K562 (cell line): ENCODE measurements around the gene TPPP. TPM values are rescaled to one million over a fixed set of nuclear protein-coding genes. Genes with fewer than 3 reads are reported as not detected.

ENCODE experiments used
- CBFA2T2 ChIP-seq: fragments of 450-650 bp; conservative IDR thresholded peaks from 2 replicates; pipeline ENCODE4 v1.6.1; 2017; ENCODE audit warnings: mild to moderate bottlenecking
- CCNT2 ChIP-seq: IDR thresholded peaks from 2 replicates; pipeline ENCODE4 v1.6.1; 2011; ENCODE audit warnings: borderline replicate concordance, low read depth, mild to moderate bottlenecking, moderate library complexity, mixed read lengths, low read length; ENCODE audit not compliant: insufficient read length; ENCODE audit errors: extremely low read depth
- CHD2 ChIP-seq: IDR thresholded peaks from 2 replicates; pipeline ENCODE4 v1.6.1; 2011; ENCODE audit warnings: low read depth, low read length
- DIDO1 ChIP-seq: fragments of 450-650 bp; IDR thresholded peaks from 2 replicates; pipeline ENCODE4 v1.6.1; 2016; ENCODE audit warnings: low read depth, missing biosample characterization, missing genetic modification characterization
- FOXA1 ChIP-seq: fragments of 450-650 bp; IDR thresholded peaks from 2 replicates; pipeline ENCODE4 v1.6.1; 2016; ENCODE audit warnings: mild to moderate bottlenecking, borderline replicate concordance
- FOXJ3 ChIP-seq: sonication (generic); formaldehyde crosslinking; IDR thresholded peaks from 2 replicates; pipeline ENCODE4 v1.4.0; 2020; ENCODE audit warnings: mild to moderate bottlenecking, missing genetic modification reagents
- HDAC1 ChIP-seq, 2 experiments: fragments of 450-650 bp; IDR thresholded peaks; 2 replicates each; pipeline ENCODE4 v1.6.1; 2016 to 2017; ENCODE audit warnings: inconsistent platforms in 1 of 2, mild to moderate bottlenecking in 1 of 2, moderate library complexity in 1 of 2
- HMGN3 ChIP-seq: IDR thresholded peaks from 2 replicates; pipeline ENCODE4 v1.6.1; 2011; ENCODE audit warnings: borderline replicate concordance, low read depth, mild to moderate bottlenecking, mixed read lengths, low read length; ENCODE audit not compliant: insufficient read length; ENCODE audit errors: extremely low read depth
- ILK ChIP-seq: fragments of 450-650 bp; IDR thresholded peaks from 2 replicates; pipeline ENCODE4 v1.6.1; 2016; ENCODE audit warnings: missing genetic modification characterization, low read depth, mild to moderate bottlenecking, missing compliant biosample characterization, moderate library complexity, borderline replicate concordance
- IRF2 ChIP-seq: sonication (generic); formaldehyde crosslinking; IDR thresholded peaks from 2 replicates; pipeline ENCODE4 v1.8.1; 2022; ENCODE audit warnings: mild to moderate bottlenecking, missing genetic modification reagents
- KAT8 ChIP-seq: fragments of 450-650 bp; IDR thresholded peaks from 2 replicates; pipeline ENCODE4 v1.6.1; 2016; ENCODE audit warnings: low read depth, mild to moderate bottlenecking
- KHSRP ChIP-seq: fragments of 450-650 bp; IDR thresholded peaks from 2 replicates; pipeline ENCODE4 v1.6.1; 2017
- MAFF ChIP-seq: IDR thresholded peaks from 2 replicates; pipeline ENCODE4 v1.6.1; 2012; ENCODE audit warnings: low read length, improper control_type of control experiment
- MBD2 ChIP-seq: sonication (generic); IDR thresholded peaks from 2 replicates; pipeline ENCODE4 v1.6.1; 2016; ENCODE audit warnings: low read depth, borderline replicate concordance
- MCM2 ChIP-seq: fragments of 450-650 bp; IDR thresholded peaks from 2 replicates; pipeline ENCODE4 v1.6.1; 2017; ENCODE audit warnings: low read depth, mild to moderate bottlenecking
- MNT ChIP-seq, 2 experiments: fragments of 450-650 bp; conservative IDR thresholded peaks; 2 replicates each; pipeline ENCODE4 v1.6.1; 2017; ENCODE audit warnings: mild to moderate bottlenecking in 2 of 2, moderate library complexity in 2 of 2
- NUFIP1 ChIP-seq: fragments of 450-650 bp; IDR thresholded peaks from 2 replicates; pipeline ENCODE4 v1.6.1; 2018; ENCODE audit not compliant: partially characterized antibody
- OTX1 ChIP-seq: fragments of 450-650 bp; formaldehyde crosslinking; IDR thresholded peaks from 2 replicates; pipeline ENCODE4 v1.4.0; 2022; ENCODE audit warnings: mild to moderate bottlenecking
- POLR2AphosphoS2 ChIP-seq: IDR thresholded peaks from 2 replicates; pipeline ENCODE4 v1.6.1; 2012; ENCODE audit warnings: low read length, improper control_type of control experiment
- SREBF1 ChIP-seq: fragments of 150-350 bp; IDR thresholded peaks from 2 replicates; pipeline ENCODE4 v1.6.1; 2014; ENCODE audit warnings: antibody characterized with exemption, low read depth, low read length, borderline replicate concordance
- TAF15 ChIP-seq: fragments of 200-400 bp; formaldehyde crosslinking; IDR thresholded peaks from 2 replicates; pipeline ENCODE4 v1.6.1; 2017; ENCODE audit warnings: mild to moderate bottlenecking, low read depth, low read length, moderate library complexity
- ZC3H11A ChIP-seq: IDR thresholded peaks from 2 replicates; pipeline ENCODE4 v1.6.1; 2012; ENCODE audit warnings: low read depth, low read length, improper control_type of control experiment
- ZFPM2 ChIP-seq: fragments of 250-450 bp; sonication (Bioruptor Pico); IDR thresholded peaks from 2 replicates; pipeline ENCODE4 v1.5.1; 2022; ENCODE audit warnings: mild to moderate bottlenecking
- ZNF124 ChIP-seq: sonication (generic); formaldehyde crosslinking; IDR thresholded peaks from 2 replicates; pipeline ENCODE4 v1.8.1; 2022; ENCODE audit warnings: missing genetic modification reagents
- ZNF584 ChIP-seq: fragments of 200-800 bp; sonication (Bioruptor generic); IDR thresholded peaks from 2 replicates; pipeline ENCODE4 v1.6.1; 2016; ENCODE audit warnings: low read depth, mild to moderate bottlenecking, missing genetic modification characterization, missing compliant biosample characterization
- ZNF668 ChIP-seq: fragments of 250-450 bp; sonication (Bioruptor Pico); IDR thresholded peaks from 2 replicates; pipeline ENCODE4 v1.8.0; 2022; ENCODE audit warnings: mild to moderate bottlenecking, inconsistent platforms
- polyA plus RNA-seq, 8 experiments: library from polyadenylated mRNA; depleted of rRNA in 4 of 8; stranded (reverse) in 5 of 8; unstranded in 3 of 8; fragments of >200 nt; fragmentation: Nextera tagmentation in 2 of 8; fragmentation: Illumina TruSeq in 1 of 8; extraction: Ambion mirVana in 2 of 8; extraction: Trizol in 1 of 8; gene quantifications; 2 replicates each; pipeline versions ENCODE4 v1.2.1 to v1.2.3, GENCODE V29; 2011 to 2014; ENCODE audit warnings: inconsistent platforms in 1 of 8, missing spikeins in 1 of 8
- total RNA-seq, 7 experiments: library from RNA; depleted of rRNA in 6 of 7; stranded (reverse); fragments of >200 nt in 6 of 7; fragmentation: Illumina TruSeq in 2 of 7; extraction: Trizol in 2 of 7; gene quantifications; 2 replicates each; pipeline versions ENCODE4 v1.2.1 to v1.2.3, GENCODE V29; 2011 to 2021; ENCODE audit warnings: low replicate concordance in 1 of 7
- TF ChIP-seq, protein P1 (sequence below): fragments of 250-450 bp; sonication (Bioruptor Pico); IDR thresholded peaks from 2 replicates; pipeline ENCODE4 v1.8.0; 2021; ENCODE audit warnings: borderline replicate concordance, mild to moderate bottlenecking, moderate library complexity; ENCODE audit not compliant: poor library complexity, severe bottlenecking
- TF ChIP-seq, protein P2 (sequence below): sonication (generic); formaldehyde crosslinking; IDR thresholded peaks from 2 replicates; pipeline ENCODE4 v1.8.0; 2023; ENCODE audit warnings: mild to moderate bottlenecking, missing genetic modification reagents

TPPP gene
- total and polyA plus RNA-seq, 9 of the 15 experiments (the other 6 are each of a cell fraction or from before 2014, with no cell fraction given) = 0.01 to 0.07 (median 0.03) TPM; not detected in 6

- TF ChIP-seq, protein P1, sequence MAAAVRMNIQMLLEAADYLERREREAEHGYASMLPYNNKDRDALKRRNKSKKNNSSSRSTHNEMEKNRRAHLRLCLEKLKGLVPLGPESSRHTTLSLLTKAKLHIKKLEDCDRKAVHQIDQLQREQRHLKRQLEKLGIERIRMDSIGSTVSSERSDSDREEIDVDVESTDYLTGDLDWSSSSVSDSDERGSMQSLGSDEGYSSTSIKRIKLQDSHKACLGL (CRISPR knock-in tag) = no peak
- no peak for TF ChIP-seq FOXJ3
- TF ChIP-seq ZNF584 (CRISPR knock-in tag) = no peak
- TF ChIP-seq HDAC1 (IDR thresholded peaks at IDR 0.05) = no peak
- TF ChIP-seq TAF15 = no peak
- TF ChIP-seq FOXA1 = no peak
- no peak for TF ChIP-seq ZNF124 (CRISPR knock-in tag)
- no peak for TF ChIP-seq KHSRP
- no peak for TF ChIP-seq MAFF
- no peak for TF ChIP-seq OTX1 (CRISPR knock-in tag)
- peak; percentile 79 for TF ChIP-seq HMGN3
- TF ChIP-seq SREBF1 = 0 out of 2 replicates have a peak, but pooled peaks have one; percentile 42
- no peak for TF ChIP-seq ILK (tag)
- no peak for TF ChIP-seq NUFIP1
- TF ChIP-seq ZNF668 (CRISPR knock-in tag) = no peak
- TF ChIP-seq CBFA2T2 = no peak
- TF ChIP-seq, protein P2, sequence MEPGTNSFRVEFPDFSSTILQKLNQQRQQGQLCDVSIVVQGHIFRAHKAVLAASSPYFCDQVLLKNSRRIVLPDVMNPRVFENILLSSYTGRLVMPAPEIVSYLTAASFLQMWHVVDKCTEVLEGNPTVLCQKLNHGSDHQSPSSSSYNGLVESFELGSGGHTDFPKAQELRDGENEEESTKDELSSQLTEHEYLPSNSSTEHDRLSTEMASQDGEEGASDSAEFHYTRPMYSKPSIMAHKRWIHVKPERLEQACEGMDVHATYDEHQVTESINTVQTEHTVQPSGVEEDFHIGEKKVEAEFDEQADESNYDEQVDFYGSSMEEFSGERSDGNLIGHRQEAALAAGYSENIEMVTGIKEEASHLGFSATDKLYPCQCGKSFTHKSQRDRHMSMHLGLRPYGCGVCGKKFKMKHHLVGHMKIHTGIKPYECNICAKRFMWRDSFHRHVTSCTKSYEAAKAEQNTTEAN (CRISPR knock-in tag) = no peak
- TF ChIP-seq ZC3H11A = no peak
- no peak for TF ChIP-seq DIDO1 (tag)
- no peak for TF ChIP-seq IRF2 (CRISPR knock-in tag)
- TF ChIP-seq POLR2AphosphoS2 = no peak
- no peak for TF ChIP-seq MBD2
- TF ChIP-seq CHD2 = no peak
- peak; percentile 62 for TF ChIP-seq CCNT2
- TF ChIP-seq ZFPM2 (CRISPR knock-in tag) = peak; percentile 64; the same call in 1 of the 2 replicates
- TF ChIP-seq MCM2 = no peak
- no peak for TF ChIP-seq MNT (conservative IDR thresholded peaks at IDR 0.05)
- TF ChIP-seq KAT8 = no peak
Observed at GRCh38 chr5:671459-672328, 21.5 kb downstream of the TPPP start (continued).
